Measurements from ENCODE around the gene PRKAG2. TPM values are rescaled to one million over a fixed set of nuclear protein-coding genes. Genes with fewer than 3 reads are reported as not detected.
"Not testable (repeated sequence)": the region's sequence is repeated elsewhere in the genome, so short reads cannot be mapped to it uniquely, and the experiment has no call there.

Gene PRKAG2
- polyA plus RNA-seq, 2 donors, result 9.0 to 11.2 TPM

GRCh38 chr7:151537818-151538561 is 338.9 kb downstream of the PRKAG2 start:
- WGBS, 2 donors, result 21 to 24% methylated on average over 8 of the region's 8 CpGs
- no peak overlapping the region for H3K27ac ChIP-seq (ENCODE audit: low read depth in 2 of 2, low read length in 1 of 2)
- no peaks in the 10 kb centered on the region for H3K36me3 ChIP-seq (ENCODE audit: control insufficient read depth in 2 of 2, insufficient read depth in 2 of 2, low read length in 1 of 2)
- H3K9me3 ChIP-seq (ENCODE audit: control insufficient read depth in 2 of 2, insufficient read depth in 1 of 2, low read depth in 1 of 2, low read length in 1 of 2), result no peaks in the 10 kb centered on the region
- H3K4me1 ChIP-seq (ENCODE audit: control insufficient read depth in 2 of 2, insufficient read depth in 2 of 2, low read length in 1 of 2), result peaks cover 0 to 2% of the 10 kb centered on the region in 2 donors
- no peaks in the 10 kb centered on the region for H3K27me3 ChIP-seq (ENCODE audit: control insufficient read depth in 1 of 2, insufficient read depth in 2 of 2, low read length in 2 of 2)
- H3K4me3 ChIP-seq (ENCODE audit: low read depth in 1 of 2, low read length in 2 of 2), result no peak overlapping the region

- H3K27me3 ChIP-seq (ENCODE audit: control insufficient read depth in 1 of 2, insufficient read depth in 2 of 2, low read length in 2 of 2); H3K4me1 ChIP-seq (ENCODE audit: control insufficient read depth in 2 of 2, insufficient read depth in 2 of 2, low read length in 1 of 2); H3K4me3 ChIP-seq (ENCODE audit: low read depth in 1 of 2, low read length in 2 of 2); H3K9me3 ChIP-seq (ENCODE audit: control insufficient read depth in 2 of 2, insufficient read depth in 1 of 2, low read depth in 1 of 2, low read length in 1 of 2); H3K36me3 ChIP-seq (ENCODE audit: control insufficient read depth in 2 of 2, insufficient read depth in 2 of 2, low read length in 1 of 2); H3K27ac ChIP-seq (ENCODE audit: low read depth in 2 of 2, low read length in 1 of 2): not testable (repeated sequence)
- WGBS, 2 donors, result 88 to 90% methylated on average over 2 of the region's 2 CpGs
Observed at GRCh38 chr7:151536178-151536577, 340.7 kb downstream of the PRKAG2 start.

DNA sequence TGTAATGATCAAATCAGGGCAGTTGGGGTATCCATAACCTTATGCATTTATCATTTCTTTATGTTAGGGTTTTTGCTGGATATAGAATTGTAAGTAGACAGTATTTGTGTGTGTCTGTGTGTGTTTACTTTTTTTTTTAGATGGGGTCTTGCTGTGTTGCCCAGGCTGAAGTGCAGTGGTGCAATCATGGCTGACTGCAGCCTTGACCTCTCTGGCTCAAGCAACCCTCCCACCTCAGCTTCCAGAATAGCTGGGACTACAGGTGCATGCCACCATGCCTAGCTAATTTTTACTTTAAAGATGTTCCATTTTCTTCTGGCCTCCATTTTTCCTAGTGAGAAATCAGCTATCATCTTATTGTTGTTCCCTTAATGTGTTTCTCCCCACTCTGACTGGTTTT is 347.1 kb downstream of the PRKAG2 start:
- H3K9me3 ChIP-seq (ENCODE audit: control insufficient read depth in 2 of 2, insufficient read depth in 1 of 2, low read depth in 1 of 2, low read length in 1 of 2), result peaks cover 0 to 3% of the 10 kb centered on the region in 2 donors
- H3K4me3 ChIP-seq (ENCODE audit: low read depth in 1 of 2, low read length in 2 of 2), result no peak overlapping the region
- no peak overlapping the region for H3K27ac ChIP-seq (ENCODE audit: low read depth in 2 of 2, low read length in 1 of 2)
- no peaks in the 10 kb centered on the region for H3K4me1 ChIP-seq (ENCODE audit: control insufficient read depth in 2 of 2, insufficient read depth in 2 of 2, low read length in 1 of 2)
- H3K36me3 ChIP-seq (ENCODE audit: control insufficient read depth in 2 of 2, insufficient read depth in 2 of 2, low read length in 1 of 2), result no peaks in the 10 kb centered on the region
- no peaks in the 10 kb centered on the region for H3K27me3 ChIP-seq (ENCODE audit: control insufficient read depth in 1 of 2, insufficient read depth in 2 of 2, low read length in 2 of 2)

- no peaks in the 10 kb centered on the region for H3K27me3 ChIP-seq (ENCODE audit: control insufficient read depth in 1 of 2, insufficient read depth in 2 of 2, low read length in 2 of 2)
- no peak overlapping the region for H3K4me3 ChIP-seq (ENCODE audit: low read depth in 1 of 2, low read length in 2 of 2)
- H3K27ac ChIP-seq (ENCODE audit: low read depth in 2 of 2, low read length in 1 of 2), result no peak overlapping the region
- H3K4me1 ChIP-seq (ENCODE audit: control insufficient read depth in 2 of 2, insufficient read depth in 2 of 2, low read length in 1 of 2), result peaks cover 0 to 3% of the 10 kb centered on the region in 2 donors
- H3K36me3 ChIP-seq (ENCODE audit: control insufficient read depth in 2 of 2, insufficient read depth in 2 of 2, low read length in 1 of 2), result no peaks in the 10 kb centered on the region
- WGBS, 2 donors, result 78 to 93% methylated on average over 2 of the region's 2 CpGs
- H3K9me3 ChIP-seq (ENCODE audit: control insufficient read depth in 2 of 2, insufficient read depth in 1 of 2, low read depth in 1 of 2, low read length in 1 of 2), result peaks cover 0 to under 1% of the 10 kb centered on the region in 2 donors
Observed at GRCh38 chr7:151524845-151525244, 352.1 kb downstream of the PRKAG2 start.

GRCh38 chr7:151524331-151524730 is 352.6 kb downstream of the PRKAG2 start:
- Histone ChIP-seq H3K4me3 (ENCODE audit: low read depth in 1 of 2, low read length in 2 of 2) (no peak overlapping the region), H3K27ac (ENCODE audit: low read depth in 2 of 2, low read length in 1 of 2) (no peak overlapping the region), H3K27me3 (ENCODE audit: control insufficient read depth in 1 of 2, insufficient read depth in 2 of 2, low read length in 2 of 2) (no peaks in the 10 kb centered on the region), H3K4me1 (ENCODE audit: control insufficient read depth in 2 of 2, insufficient read depth in 2 of 2, low read length in 1 of 2) (peaks cover 0 to 3% of the 10 kb centered on the region in 2 donors), H3K36me3 (ENCODE audit: control insufficient read depth in 2 of 2, insufficient read depth in 2 of 2, low read length in 1 of 2) (no peaks in the 10 kb centered on the region), H3K9me3 (ENCODE audit: control insufficient read depth in 2 of 2, insufficient read depth in 1 of 2, low read depth in 1 of 2, low read length in 1 of 2) (no peaks in the 10 kb centered on the region)
- 90 to 92% methylated on average over 8 of the region's 8 CpGs for WGBS, 2 donors

GRCh38 chr7:151520419-151521261 is 356.3 kb downstream of the PRKAG2 start:
- WGBS, 2 donors, result 9 to 11% methylated on average over 48 to 55 of the region's 55 CpGs
- H3K27ac ChIP-seq (ENCODE audit: low read depth in 2 of 2, low read length in 1 of 2), result peak overlapping the region; percentile 87 to 97
- peaks cover 3 to 6% of the 10 kb centered on the region in 2 donors for H3K4me1 ChIP-seq (ENCODE audit: control insufficient read depth in 2 of 2, insufficient read depth in 2 of 2, low read length in 1 of 2)
- H3K9me3 ChIP-seq (ENCODE audit: control insufficient read depth in 2 of 2, insufficient read depth in 1 of 2, low read depth in 1 of 2, low read length in 1 of 2), result no peaks in the 10 kb centered on the region
- no peaks in the 10 kb centered on the region for H3K27me3 ChIP-seq (ENCODE audit: control insufficient read depth in 1 of 2, insufficient read depth in 2 of 2, low read length in 2 of 2)
- H3K4me3 ChIP-seq (ENCODE audit: low read depth in 1 of 2, low read length in 2 of 2), result peak overlapping the region; percentile 51 to 62
- H3K36me3 ChIP-seq (ENCODE audit: control insufficient read depth in 2 of 2, insufficient read depth in 2 of 2, low read length in 1 of 2), result no peaks in the 10 kb centered on the region

DNA sequence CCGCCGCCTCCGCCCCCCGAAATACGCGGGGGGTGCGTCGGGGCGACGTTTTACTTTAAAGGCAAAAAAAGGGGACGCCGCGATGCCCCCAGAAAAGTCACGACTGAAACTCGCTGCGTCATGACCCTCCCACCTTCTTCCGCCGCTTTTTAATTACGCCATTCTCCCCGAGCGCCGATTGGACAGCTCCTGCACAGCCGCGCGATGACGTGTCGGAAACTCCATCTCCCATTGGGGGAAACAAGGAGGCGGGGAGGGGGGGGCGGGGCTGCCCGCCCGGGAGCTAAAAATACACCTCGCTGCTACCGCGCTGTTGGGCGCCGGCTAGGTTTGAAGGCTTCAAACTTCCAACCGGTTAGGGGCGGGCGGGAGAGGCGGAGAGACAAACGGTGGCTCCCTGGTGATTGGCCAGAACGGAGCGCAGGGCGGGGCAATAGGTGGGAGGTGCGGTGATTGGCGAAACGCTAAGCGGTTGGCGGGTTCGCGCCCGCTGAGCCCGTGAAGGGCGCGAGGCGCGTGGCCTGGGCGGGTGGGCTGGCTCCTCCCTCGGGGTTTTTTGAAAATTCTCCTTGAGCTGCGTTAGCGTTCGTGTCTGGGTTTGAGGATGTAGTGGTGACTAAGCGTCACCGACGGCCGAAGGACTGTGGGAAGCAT is 357.0 kb downstream of the PRKAG2 start, which contains the start of gene RHEB:
TSS of gene RHEB (minus strand) at position 131 of the 654 bp plus-strand sequence. CDS start 384 bp downstream, outside the sequence.
- WGBS, 2 donors, result 0% methylated on average over 54 to 56 of the region's 66 CpGs
- Histone ChIP-seq H3K27ac (ENCODE audit: low read depth in 2 of 2, low read length in 1 of 2) (peak within 1 kb of the TSS; percentile 99 to 100), H3K4me3 (ENCODE audit: low read depth in 1 of 2, low read length in 2 of 2) (peak within 1 kb of the TSS; percentile 64 to 84), H3K4me1 (ENCODE audit: control insufficient read depth in 2 of 2, insufficient read depth in 2 of 2, low read length in 1 of 2) (peaks cover 3 to 6% of the 10 kb centered on the region in 2 donors), H3K27me3 (ENCODE audit: control insufficient read depth in 1 of 2, insufficient read depth in 2 of 2, low read length in 2 of 2) (no peaks in the 10 kb centered on the region), H3K36me3 (ENCODE audit: control insufficient read depth in 2 of 2, insufficient read depth in 2 of 2, low read length in 1 of 2) (no peaks in the 10 kb centered on the region), H3K9me3 (ENCODE audit: control insufficient read depth in 2 of 2, insufficient read depth in 1 of 2, low read depth in 1 of 2, low read length in 1 of 2) (no peaks in the 10 kb centered on the region)

- Histone ChIP-seq H3K27ac (ENCODE audit: low read depth in 2 of 2, low read length in 1 of 2) (peak overlapping the region; percentile 99 to 100), H3K4me3 (ENCODE audit: low read depth in 1 of 2, low read length in 2 of 2) (peak overlapping the region; percentile 64 to 84)
- not testable (repeated sequence) for H3K27me3 ChIP-seq (ENCODE audit: control insufficient read depth in 1 of 2, insufficient read depth in 2 of 2, low read length in 2 of 2); H3K4me1 ChIP-seq (ENCODE audit: control insufficient read depth in 2 of 2, insufficient read depth in 2 of 2, low read length in 1 of 2); H3K36me3 ChIP-seq (ENCODE audit: control insufficient read depth in 2 of 2, insufficient read depth in 2 of 2, low read length in 1 of 2); H3K9me3 ChIP-seq (ENCODE audit: control insufficient read depth in 2 of 2, insufficient read depth in 1 of 2, low read depth in 1 of 2, low read length in 1 of 2)
- 1% methylated on average over 66 to 115 of the region's 118 CpGs for WGBS, 2 donors
Observed at GRCh38 chr7:151518947-151519764, 357.8 kb downstream of the PRKAG2 start.
